Smooth muscle cell of bladder (primary cell): ENCODE data around the gene PJVK. TPM values are rescaled to one million over a fixed set of nuclear protein-coding genes. Genes with fewer than 3 reads are reported as not detected.

Experiments used
- total RNA-seq: library from RNA; depleted of rRNA; stranded (reverse); fragments of >200 nt; gene quantifications from 2 replicates; pipeline ENCODE4 v1.2.3, GENCODE V29; 2014

PJVK gene, protein sequence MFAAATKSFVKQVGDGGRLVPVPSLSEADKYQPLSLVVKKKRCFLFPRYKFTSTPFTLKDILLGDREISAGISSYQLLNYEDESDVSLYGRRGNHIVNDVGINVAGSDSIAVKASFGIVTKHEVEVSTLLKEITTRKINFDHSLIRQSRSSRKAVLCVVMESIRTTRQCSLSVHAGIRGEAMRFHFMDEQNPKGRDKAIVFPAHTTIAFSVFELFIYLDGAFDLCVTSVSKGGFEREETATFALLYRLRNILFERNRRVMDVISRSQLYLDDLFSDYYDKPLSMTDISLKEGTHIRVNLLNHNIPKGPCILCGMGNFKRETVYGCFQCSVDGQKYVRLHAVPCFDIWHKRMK
- total RNA-seq = 1.8 and 2.1 TPM in 2 replicates

DNA sequence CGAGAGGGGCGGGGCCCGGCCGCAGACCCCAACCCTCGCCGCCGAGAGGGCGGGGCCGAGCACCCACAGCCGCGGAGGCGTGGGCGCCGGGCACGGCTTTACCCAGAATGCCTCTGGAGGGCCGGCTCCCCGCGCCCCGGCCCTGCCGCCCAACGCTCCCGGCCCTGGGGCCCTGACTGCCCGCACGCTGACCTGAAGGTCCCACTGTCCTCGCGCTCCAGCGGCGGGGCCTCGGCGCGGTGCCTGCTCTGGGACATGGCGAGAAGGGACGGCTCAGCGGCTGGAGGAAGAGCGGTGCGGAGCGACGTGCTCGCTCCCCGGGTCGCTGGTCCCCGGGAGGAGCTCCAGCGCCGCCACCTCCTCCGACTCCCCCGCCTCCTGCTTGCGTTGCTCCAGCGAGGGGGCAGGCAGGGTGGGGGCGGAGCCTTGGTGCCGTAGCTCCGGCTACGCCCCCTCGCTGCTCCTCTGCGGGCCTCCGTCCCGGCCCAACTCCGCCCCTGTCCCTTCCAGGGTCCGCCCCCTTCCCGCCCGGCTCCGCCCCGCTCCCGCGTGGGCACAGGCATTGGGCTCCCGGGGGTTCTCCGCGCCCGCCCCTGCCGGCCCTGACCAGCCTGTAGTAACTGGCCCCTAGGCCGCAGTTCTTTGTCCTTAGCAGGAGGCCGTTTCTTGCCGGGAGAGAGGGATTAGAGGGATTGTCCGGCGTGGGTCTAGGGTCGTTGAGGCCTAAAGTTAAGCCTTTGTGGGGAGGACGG, at the start of gene PJVK, which contains the start of gene PRKRA:
PJVK (plus strand) TSS at position 605 of the 752 bp plus-strand sequence. CDS start 2,032 bp downstream, outside the sequence.
PRKRA (minus strand) TSS at position 402 of the 752 bp plus-strand sequence; CDS start at position 257, 145 bp downstream.

GRCh38 chr2:178478439-178479274, 27.5 kb downstream of the PJVK start, which contains the start of gene FKBP7:
Gene FKBP7 (minus strand): TSS chr2:178478600. CDS start chr2:178478499, 101 bp downstream.

GRCh38 chr2:178480227-178481181, 29.3 kb downstream of the PJVK start, which contains the start of gene PLEKHA3:
Gene PLEKHA3 (plus strand): TSS chr2:178480457. CDS start chr2:178480870, 413 bp downstream.

Other genes starting within 250 kb of the PJVK start
- 39.4 and 43.5 TPM in 2 replicates for gene PRKRA, start 203 bp upstream of the PJVK start, total RNA-seq
- gene FKBP7, start 27.2 kb downstream of the PJVK start, total RNA-seq = 81.6 and 102 TPM in 2 replicates
- 3.7 and 5.6 TPM in 2 replicates for gene PLEKHA3, start 29.1 kb downstream of the PJVK start, total RNA-seq